Measurements from ENCODE around the gene NR2E3.

NR2E3 gene

GRCh38 chr15:71802770-71803169 lies 7.6 kb upstream of the NR2E3 start:
- DNase-seq (no peak), ATAC-seq (replicated peaks) (no peak)
- H3K27me3 Mint-ChIP-seq = peaks cover 23 to 71% of the 10 kb centered on the region in 2 donors
- no peak overlapping the region for H3K27ac Mint-ChIP-seq
- H3K36me3 Mint-ChIP-seq (ENCODE audit: insufficient read depth) = no peaks in the 10 kb centered on the region
- no peak overlapping the region for H3K4me3 Mint-ChIP-seq
- H3K9me3 Mint-ChIP-seq = no peaks in the 10 kb centered on the region
- H3K4me1 Mint-ChIP-seq (ENCODE audit: low read depth in 2 of 2) = no peaks in the 10 kb centered on the region

GRCh38 chr15:71804226-71804625 lies 6.1 kb upstream of the NR2E3 start:
- peak overlapping the region in 1 of 2 donors; percentile 19 for H3K27ac Mint-ChIP-seq
- no peaks in the 10 kb centered on the region for H3K9me3 Mint-ChIP-seq
- H3K4me3 Mint-ChIP-seq = no peak overlapping the region
- H3K36me3 Mint-ChIP-seq (ENCODE audit: insufficient read depth) = no peaks in the 10 kb centered on the region
- ATAC-seq (replicated peaks) = no peak
- no peak for DNase-seq
- peaks cover 31 to 71% of the 10 kb centered on the region in 2 donors for H3K27me3 Mint-ChIP-seq
- no peaks in the 10 kb centered on the region for H3K4me1 Mint-ChIP-seq (ENCODE audit: low read depth in 2 of 2)

DNA sequence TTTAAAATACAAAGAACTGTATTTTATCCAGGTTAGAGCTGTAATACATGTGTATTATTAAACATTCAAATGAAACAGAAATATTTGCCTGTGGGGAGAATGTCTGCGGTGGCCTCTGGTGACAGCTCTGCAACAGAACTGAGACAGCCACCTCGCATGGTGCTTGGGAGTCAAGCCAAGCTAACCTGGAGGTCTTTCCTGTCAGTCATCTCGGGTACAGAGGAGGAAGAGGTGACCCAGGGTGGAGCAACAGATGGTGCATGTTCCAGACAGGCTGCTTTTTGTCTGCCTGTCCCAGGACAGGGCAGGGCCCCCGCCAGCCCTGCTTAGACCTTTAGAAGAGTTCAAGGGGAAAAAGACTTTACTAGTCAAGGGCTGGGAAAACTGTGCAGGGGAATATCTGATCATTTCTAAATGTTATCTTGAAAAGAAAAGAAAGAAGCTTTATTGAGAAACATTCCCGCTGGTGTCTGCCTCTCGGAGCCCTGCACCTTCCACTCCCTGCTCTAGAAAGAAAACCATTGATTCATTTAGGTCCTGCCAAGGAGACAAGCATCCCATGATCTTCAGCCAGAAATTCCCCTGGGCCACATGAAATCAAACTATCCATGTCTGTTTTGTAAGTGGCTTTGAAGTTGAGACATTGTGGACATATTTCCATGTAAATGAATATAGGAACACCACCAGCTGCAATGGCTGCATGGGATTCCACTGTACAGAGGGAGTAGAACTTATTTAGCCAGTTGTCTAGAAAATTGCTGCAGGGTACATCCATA lies 5.5 kb upstream of the NR2E3 start:
- Mint-ChIP-seq H3K9me3 (no peaks in the 10 kb centered on the region), H3K27ac (peak overlapping the region in 1 of 2 donors; percentile 19), H3K36me3 (ENCODE audit: insufficient read depth) (no peaks in the 10 kb centered on the region), H3K4me3 (no peak overlapping the region), H3K27me3 (peaks cover 29 to 67% of the 10 kb centered on the region in 2 donors), H3K4me1 (ENCODE audit: low read depth in 2 of 2) (no peaks in the 10 kb centered on the region)
- DNase-seq (no peak), ATAC-seq (replicated peaks) (no peak)

- Mint-ChIP-seq H3K27me3 (peaks cover 24 to 51% of the 10 kb centered on the region in 2 donors), H3K4me3 (no peak overlapping the region), H3K4me1 (ENCODE audit: low read depth in 2 of 2) (no peaks in the 10 kb centered on the region), H3K36me3 (ENCODE audit: insufficient read depth) (no peaks in the 10 kb centered on the region), H3K27ac (no peak overlapping the region), H3K9me3 (no peaks in the 10 kb centered on the region)
- ATAC-seq (replicated peaks) = no peak
- DNase-seq = no peak
These were observed 3.9 kb upstream of the NR2E3 start for GRCh38 chr15:71806452-71806931.

- peaks cover 24 to 44% of the 10 kb centered on the region in 2 donors for H3K27me3 Mint-ChIP-seq
- H3K4me1 Mint-ChIP-seq (ENCODE audit: low read depth in 2 of 2) = no peaks in the 10 kb centered on the region
- H3K9me3 Mint-ChIP-seq = no peaks in the 10 kb centered on the region
- no peak overlapping the region for H3K4me3 Mint-ChIP-seq
- ATAC-seq (replicated peaks) (no peak), DNase-seq (no peak)
- H3K27ac Mint-ChIP-seq = no peak overlapping the region
- no peaks in the 10 kb centered on the region for H3K36me3 Mint-ChIP-seq (ENCODE audit: insufficient read depth)
These were observed 3.2 kb upstream of the NR2E3 start for GRCh38 chr15:71807125-71807629.

- Mint-ChIP-seq H3K27me3 (peaks cover 19 to 39% of the 10 kb centered on the region in 2 donors), H3K27ac (no peak overlapping the region), H3K4me3 (no peak overlapping the region), H3K4me1 (ENCODE audit: low read depth in 2 of 2) (no peaks in the 10 kb centered on the region), H3K9me3 (no peaks in the 10 kb centered on the region), H3K36me3 (ENCODE audit: insufficient read depth) (no peaks in the 10 kb centered on the region)
- ATAC-seq (replicated peaks) = no peak
- DNase-seq = no peak
These were observed 2.7 kb upstream of the NR2E3 start for GRCh38 chr15:71807691-71808091.

DNA sequence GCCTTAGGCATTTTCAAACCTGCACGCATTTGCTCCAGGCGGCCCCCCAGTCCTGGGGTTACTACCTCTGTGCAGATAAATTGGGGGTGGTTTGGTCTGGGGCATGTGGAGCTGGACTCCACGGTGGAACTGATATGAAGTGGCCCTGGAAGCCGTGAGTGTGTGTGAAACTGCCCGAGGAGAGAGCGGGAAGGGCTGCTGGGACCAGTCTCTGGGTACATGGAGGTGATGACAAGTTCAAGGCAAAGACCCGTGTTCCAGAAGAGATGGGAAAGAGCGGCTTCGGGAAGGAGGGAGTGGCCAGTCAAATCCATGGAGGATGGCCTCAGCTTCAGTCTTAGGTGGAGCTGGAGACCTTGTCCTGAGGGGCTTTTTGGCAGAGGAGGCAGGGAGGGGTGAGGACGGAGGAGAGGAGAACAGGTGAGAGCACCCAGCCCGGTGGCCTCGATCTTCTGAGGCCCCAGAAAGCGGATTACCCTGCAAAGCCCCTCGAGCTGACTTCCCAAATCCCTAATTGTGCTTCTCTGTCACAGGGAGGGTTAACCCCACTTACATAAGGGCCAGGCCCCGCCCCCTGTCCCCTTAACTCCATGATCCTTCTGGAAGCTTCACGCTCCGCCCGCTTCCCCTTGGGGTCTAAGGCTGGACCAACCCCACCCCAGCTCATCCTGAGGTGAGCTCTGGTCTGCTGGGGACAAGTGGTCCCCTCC lies 1.9 kb upstream of the NR2E3 start:
- DNase-seq (no peak), ATAC-seq (replicated peaks) (no peak)
- H3K36me3 Mint-ChIP-seq (ENCODE audit: insufficient read depth) = no peaks in the 10 kb centered on the region
- H3K4me1 Mint-ChIP-seq (ENCODE audit: low read depth in 2 of 2) = no peaks in the 10 kb centered on the region
- H3K27ac Mint-ChIP-seq = no peak overlapping the region
- H3K27me3 Mint-ChIP-seq = peaks cover 18 to 35% of the 10 kb centered on the region in 2 donors
- no peak overlapping the region for H3K4me3 Mint-ChIP-seq
- no peaks in the 10 kb centered on the region for H3K9me3 Mint-ChIP-seq

DNA sequence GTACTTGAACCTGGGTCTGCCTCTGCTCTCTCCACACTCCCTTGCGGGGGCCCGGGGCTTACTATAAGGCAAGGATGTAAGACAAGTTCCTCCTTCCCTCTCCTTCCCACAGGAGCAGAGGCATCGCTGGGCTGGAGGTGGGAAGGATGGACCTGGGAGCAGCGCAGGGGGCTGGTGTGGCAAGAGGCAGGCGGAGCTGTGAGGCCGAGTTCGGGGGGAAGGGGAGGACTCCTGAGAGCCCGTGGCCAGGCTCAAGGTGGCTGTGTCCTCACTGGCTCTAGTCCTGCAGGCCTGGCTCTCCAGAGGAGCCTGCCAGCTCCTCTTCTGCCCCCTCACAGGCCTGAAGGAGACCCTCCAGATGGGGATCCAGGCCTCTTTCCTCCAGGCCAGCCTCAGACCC lies 1.0 kb upstream of the NR2E3 start:
- H3K27me3 Mint-ChIP-seq = peaks cover 18 to 35% of the 10 kb centered on the region in 2 donors
- no peak overlapping the region for H3K4me3 Mint-ChIP-seq
- H3K9me3 Mint-ChIP-seq = no peaks in the 10 kb centered on the region
- H3K27ac Mint-ChIP-seq = no peak overlapping the region
- DNase-seq (no peak), ATAC-seq (replicated peaks) (no peak)
- H3K4me1 Mint-ChIP-seq (ENCODE audit: low read depth in 2 of 2) = no peaks in the 10 kb centered on the region
- no peaks in the 10 kb centered on the region for H3K36me3 Mint-ChIP-seq (ENCODE audit: insufficient read depth)

DNA sequence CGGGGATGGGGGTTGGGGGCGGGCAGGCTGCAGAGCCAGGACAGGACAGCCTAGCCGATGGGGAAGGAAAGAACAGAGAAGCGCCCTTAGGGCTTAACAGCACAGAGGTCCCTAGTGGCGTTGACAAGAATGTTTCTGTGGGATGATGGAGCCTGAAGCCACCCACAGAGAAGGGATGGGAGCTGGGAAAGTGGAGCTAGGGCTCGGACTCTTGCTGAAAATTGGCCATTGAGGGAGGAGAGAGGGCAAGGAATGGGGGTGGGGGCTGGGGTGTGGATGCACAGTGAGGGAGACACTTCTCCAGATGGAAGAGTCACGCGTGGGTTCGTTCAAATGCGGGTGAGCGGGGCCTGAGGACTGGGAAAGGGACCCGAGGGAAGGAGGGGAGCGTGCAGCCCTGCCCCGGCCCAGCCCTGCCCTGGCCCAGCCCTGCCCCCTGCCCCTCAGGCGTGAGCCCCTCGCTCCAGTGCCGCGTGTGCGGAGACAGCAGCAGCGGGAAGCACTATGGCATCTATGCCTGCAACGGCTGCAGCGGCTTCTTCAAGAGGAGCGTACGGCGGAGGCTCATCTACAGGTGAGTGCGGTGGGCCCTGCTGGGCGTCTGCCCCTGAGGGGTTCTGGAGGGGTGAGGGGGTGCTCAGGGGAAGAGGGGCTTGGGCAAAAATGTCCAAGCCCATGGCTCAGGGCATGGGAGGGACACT lies 832 bp downstream of the NR2E3 start:
- DNase-seq = no peak
- Mint-ChIP-seq H3K27ac (no peak overlapping the region), H3K4me3 (no peak overlapping the region), H3K27me3 (peaks cover 12 to 26% of the 10 kb centered on the region in 2 donors), H3K36me3 (ENCODE audit: insufficient read depth) (no peaks in the 10 kb centered on the region), H3K4me1 (ENCODE audit: low read depth in 2 of 2) (no peaks in the 10 kb centered on the region), H3K9me3 (no peaks in the 10 kb centered on the region)
- ATAC-seq (replicated peaks) = no peak

DNA sequence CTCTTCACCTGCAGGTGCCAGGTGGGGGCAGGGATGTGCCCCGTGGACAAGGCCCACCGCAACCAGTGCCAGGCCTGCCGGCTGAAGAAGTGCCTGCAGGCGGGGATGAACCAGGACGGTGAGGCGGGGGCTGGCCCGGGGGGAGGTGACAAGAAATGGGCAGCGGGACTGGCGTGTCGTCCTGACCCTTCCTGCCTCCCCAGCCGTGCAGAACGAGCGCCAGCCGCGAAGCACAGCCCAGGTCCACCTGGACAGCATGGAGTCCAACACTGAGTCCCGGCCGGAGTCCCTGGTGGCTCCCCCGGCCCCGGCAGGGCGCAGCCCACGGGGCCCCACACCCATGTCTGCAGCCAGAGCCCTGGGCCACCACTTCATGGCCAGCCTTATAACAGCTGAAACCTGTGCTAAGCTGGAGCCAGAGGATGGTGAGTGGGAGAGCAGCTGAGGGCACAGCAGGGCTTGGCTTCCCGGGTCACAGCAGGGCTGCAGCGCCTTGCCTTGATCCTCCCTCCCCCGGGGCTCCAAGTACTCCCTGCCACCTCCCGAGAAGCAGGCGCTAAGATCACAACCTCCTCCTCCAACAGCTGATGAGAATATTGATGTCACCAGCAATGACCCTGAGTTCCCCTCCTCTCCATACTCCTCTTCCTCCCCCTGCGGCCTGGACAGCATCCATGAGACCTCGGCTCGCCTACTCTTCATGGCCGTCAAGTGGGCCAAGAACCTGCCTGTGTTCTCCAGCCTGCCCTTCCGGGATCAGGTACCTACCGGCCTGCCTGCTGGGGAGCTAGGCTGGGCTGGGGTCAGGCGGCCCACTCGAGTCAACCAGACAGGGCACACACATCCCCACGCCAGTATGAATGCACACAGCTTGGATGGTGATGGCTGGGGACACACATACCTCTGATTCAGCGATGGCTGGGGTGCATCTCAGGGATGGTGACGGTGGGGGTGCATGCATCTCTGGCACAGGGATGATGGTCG lies 1.7 kb downstream of the NR2E3 start:
- Mint-ChIP-seq H3K9me3 (no peaks in the 10 kb centered on the region), H3K27ac (no peak overlapping the region), H3K36me3 (ENCODE audit: insufficient read depth) (no peaks in the 10 kb centered on the region), H3K4me3 (no peak overlapping the region), H3K4me1 (ENCODE audit: low read depth in 2 of 2) (no peaks in the 10 kb centered on the region), H3K27me3 (peaks cover 12 to 23% of the 10 kb centered on the region in 2 donors)
- DNase-seq = no peak
- ATAC-seq (replicated peaks) = no peak

- Mint-ChIP-seq H3K4me3 (no peak overlapping the region), H3K36me3 (ENCODE audit: insufficient read depth) (no peaks in the 10 kb centered on the region), H3K9me3 (peaks cover 0 to 3% of the 10 kb centered on the region in 2 donors), H3K4me1 (ENCODE audit: low read depth in 2 of 2) (no peaks in the 10 kb centered on the region), H3K27me3 (peaks cover 4 to 12% of the 10 kb centered on the region in 2 donors), H3K27ac (no peak overlapping the region)
- ATAC-seq (replicated peaks) = no peak
- DNase-seq = no peak
These were observed 2.8 kb downstream of the NR2E3 start for GRCh38 chr15:71812966-71813722.

Data from effector memory CD8-positive, alpha-beta T cell (primary cell).